Activated CD4-positive, CD25-positive, alpha-beta regulatory T cell treated with anti-CD3 and anti-CD28 coated beads, Interleukin-2, amount 50 U/mL, for 24 hours (primary cell): Measurements from ENCODE around the gene PGBD5.

ENCODE experiments used
- ATAC-seq, 2 donors: fragments of 150-1000 bp; cut with Tn5 transposase; one replicate each; pipeline ENCODE4 v1.10.0; 2021; ENCODE audit warnings: mild to moderate bottlenecking in 1 of 2, moderate library complexity in 1 of 2

The PGBD5 gene

GRCh38 chr1:230278871-230279582 lies 147.1 kb downstream of the PGBD5 start:
- ATAC-seq, result no peak

GRCh38 chr1:230278376-230278775 lies 147.8 kb downstream of the PGBD5 start:
- no peak for ATAC-seq

GRCh38 chr1:230277201-230278025 lies 148.7 kb downstream of the PGBD5 start:
- no peak for ATAC-seq

GRCh38 chr1:230276401-230276800 lies 149.7 kb downstream of the PGBD5 start:
- no peak for ATAC-seq

GRCh38 chr1:230274254-230274653 lies 151.9 kb downstream of the PGBD5 start:
- ATAC-seq, result no peak

- no peak for ATAC-seq
These were observed 152.9 kb downstream of the PGBD5 start for GRCh38 chr1:230273141-230273710.

- no peak for ATAC-seq
These were observed 153.6 kb downstream of the PGBD5 start for GRCh38 chr1:230272557-230272956.

- no peak for ATAC-seq
These were observed 154.7 kb downstream of the PGBD5 start for GRCh38 chr1:230271300-230272035.

GRCh38 chr1:230270559-230271281 lies 155.4 kb downstream of the PGBD5 start:
- ATAC-seq, result peak; percentile 73 to 84

GRCh38 chr1:230270185-230270558 lies 156.0 kb downstream of the PGBD5 start:
- no peak for ATAC-seq

GRCh38 chr1:230268371-230269170 lies 157.6 kb downstream of the PGBD5 start:
- ATAC-seq, result peak in 1 of 2 donors; percentile 8

- ATAC-seq, result no peak
These were observed 158.6 kb downstream of the PGBD5 start for GRCh38 chr1:230267338-230268065.

GRCh38 chr1:230266456-230266855 lies 159.7 kb downstream of the PGBD5 start:
- no peak for ATAC-seq

- no peak for ATAC-seq
These were observed 160.7 kb downstream of the PGBD5 start for GRCh38 chr1:230265200-230266115.
